Measurements from ENCODE around the gene SNRNP70. TPM values are rescaled to one million over a fixed set of nuclear protein-coding genes. Genes with fewer than 3 reads are reported as not detected.
A peak's percentile ranks its signal among the peaks of the same experiment; 100 is the strongest.

SNRNP70 gene
- total RNA-seq, 2 experiments from 2014 or later, result 177 to 193 TPM

DNA sequence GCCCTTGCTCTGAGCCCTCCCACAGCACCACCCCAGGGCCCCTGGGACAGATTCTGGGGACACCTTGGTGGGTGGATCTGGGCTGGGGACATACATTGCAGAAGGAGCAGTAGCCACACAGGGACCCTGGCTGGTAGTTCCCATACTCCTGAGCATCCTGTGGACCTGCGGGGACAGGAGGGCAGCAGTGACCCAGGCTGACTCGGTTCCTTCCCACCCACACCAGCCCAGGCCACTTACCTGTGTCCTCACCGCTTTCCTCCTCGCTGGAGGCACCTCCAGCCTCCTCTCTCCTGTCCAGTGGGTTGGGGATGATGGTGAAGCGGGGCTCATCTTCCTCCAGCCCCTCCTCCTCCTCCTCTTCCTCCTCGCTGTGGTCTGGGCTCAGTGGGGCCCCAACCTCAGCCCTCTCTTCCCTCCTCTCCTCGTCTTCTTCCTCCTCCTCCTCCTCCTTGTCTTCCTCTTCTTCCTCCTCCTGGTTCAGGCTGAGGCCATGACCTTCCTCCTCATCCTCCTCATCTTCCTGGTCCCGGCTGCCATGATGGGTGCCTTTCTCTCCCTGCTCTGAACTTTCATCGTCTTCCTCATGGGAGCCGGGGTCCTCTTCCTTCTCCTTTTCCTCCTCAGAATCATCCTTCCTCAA is 68.0 kb downstream of the SNRNP70 start:
- DNase-seq (no peak), ATAC-seq (no peak)
- H3K4me3 Mint-ChIP-seq, result no peak overlapping the region

DNA sequence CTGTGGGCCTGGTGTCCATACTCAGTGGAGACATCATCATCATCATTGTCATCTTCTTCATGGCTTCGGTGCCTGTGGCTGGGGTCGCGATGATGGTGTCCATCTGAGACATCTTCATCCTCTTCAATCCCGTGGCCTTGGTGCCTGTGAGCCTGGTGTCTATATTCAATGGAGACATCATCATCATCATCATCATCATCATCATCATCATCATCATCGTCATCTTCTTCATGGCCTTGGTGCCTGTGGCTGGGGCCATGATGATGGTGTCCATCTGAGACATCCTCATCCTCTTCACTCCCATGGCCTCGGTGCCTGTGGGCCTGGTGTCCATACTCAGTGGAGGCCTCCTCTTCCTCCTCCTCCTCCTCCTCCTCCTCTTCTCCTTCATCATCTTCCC is 69.0 kb downstream of the SNRNP70 start:
- no peak for DNase-seq
- POLR2A ChIA-PET, result no interaction called here
- Mint-ChIP-seq H3K4me1 (ENCODE audit: low read depth) (peaks cover 32% of the 10 kb centered on the region), H3K27ac (no peak overlapping the region), H3K9me3 (ENCODE audit: insufficient read depth) (peaks cover 4% of the 10 kb centered on the region), H3K27me3 (ENCODE audit: low read depth) (peaks cover 61% of the 10 kb centered on the region), H3K4me3 (no peak overlapping the region), H3K36me3 (ENCODE audit: low read depth) (no peaks in the 10 kb centered on the region)
- ATAC-seq, result no peak
- CTCF ChIA-PET, result interaction anchor here (1.5 kb wide), 1 partner anchor 45 kb away, joined by 4 read pairs; no protein-coding TSS in a partner anchor

More for the DNA sequence above, 68.0 kb downstream of the SNRNP70 start:
- H3K27me3 Mint-ChIP-seq (ENCODE audit: low read depth), result peaks cover 66% of the 10 kb centered on the region
- ChIA-PET POLR2A (no interaction called here), CTCF (no interaction called here)
- peaks cover 4% of the 10 kb centered on the region for H3K9me3 Mint-ChIP-seq (ENCODE audit: insufficient read depth)
- H3K4me1 Mint-ChIP-seq (ENCODE audit: low read depth), result peaks cover 35% of the 10 kb centered on the region
- H3K27ac Mint-ChIP-seq, result no peak overlapping the region
- H3K36me3 Mint-ChIP-seq (ENCODE audit: low read depth), result no peaks in the 10 kb centered on the region

DNA sequence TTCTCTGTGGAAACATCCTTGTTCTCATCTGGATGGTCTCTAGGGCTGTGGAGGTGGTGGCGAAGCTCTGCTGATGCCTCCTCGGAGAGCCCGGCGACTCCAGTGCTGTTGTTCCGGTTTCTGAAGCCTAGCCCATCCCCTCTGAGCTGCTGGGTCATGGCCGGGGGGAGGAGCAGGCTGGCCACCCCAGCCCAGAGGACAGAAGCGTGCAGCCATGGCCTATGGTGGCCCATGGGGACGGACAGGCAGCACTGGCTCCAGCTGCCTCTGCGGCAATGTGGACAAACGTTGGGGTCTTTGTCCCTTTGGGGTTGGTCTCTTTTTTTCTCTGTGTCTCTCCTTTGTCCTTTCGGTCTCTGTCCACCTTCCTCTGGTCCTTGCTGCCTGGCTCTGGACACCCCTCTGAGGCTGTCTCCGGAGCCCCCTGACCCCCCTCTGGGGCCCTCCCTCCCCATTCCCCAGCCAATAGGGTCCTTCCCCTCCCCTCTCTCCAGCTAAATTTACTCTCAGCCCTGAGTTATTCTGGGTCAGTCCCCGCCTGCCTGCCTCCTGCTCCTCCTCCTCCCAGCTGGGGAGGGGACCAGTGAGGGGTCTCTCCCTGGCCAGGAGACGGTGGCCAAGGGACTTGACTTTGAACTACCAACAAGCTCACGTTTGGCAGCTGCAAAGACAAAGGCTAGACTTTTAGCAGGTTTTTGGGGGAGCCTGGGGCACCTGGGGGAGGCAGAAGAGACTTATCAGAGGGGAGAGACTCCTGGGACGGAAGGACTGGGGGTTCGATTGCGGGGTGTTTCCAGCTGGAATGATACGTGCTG is 70.0 kb downstream of the SNRNP70 start, which contains the start of gene HRC:
HRC (minus strand) TSS at position 392 of the 815 bp plus-strand sequence; CDS start at position 233, 159 bp downstream.
- no peak for ATAC-seq
- Mint-ChIP-seq H3K27me3 (ENCODE audit: low read depth) (peaks cover 59% of the 10 kb centered on the region), H3K9me3 (ENCODE audit: insufficient read depth) (peaks cover 4% of the 10 kb centered on the region), H3K27ac (no peak within 1 kb of the TSS), H3K36me3 (ENCODE audit: low read depth) (no peaks in the 10 kb centered on the region), H3K4me1 (ENCODE audit: low read depth) (peaks cover 23% of the 10 kb centered on the region), H3K4me3 (no peak within 1 kb of the TSS)
- no peak for DNase-seq
- POLR2A ChIA-PET, result interaction anchor here (0.6 kb wide), 1 partner anchor 12 kb away, joined by 3 read pairs; no protein-coding TSS in a partner anchor
- CTCF ChIA-PET, result interaction anchor here (1.5 kb wide), 1 partner anchor 44 kb away, joined by 4 read pairs; no protein-coding TSS in a partner anchor

DNA sequence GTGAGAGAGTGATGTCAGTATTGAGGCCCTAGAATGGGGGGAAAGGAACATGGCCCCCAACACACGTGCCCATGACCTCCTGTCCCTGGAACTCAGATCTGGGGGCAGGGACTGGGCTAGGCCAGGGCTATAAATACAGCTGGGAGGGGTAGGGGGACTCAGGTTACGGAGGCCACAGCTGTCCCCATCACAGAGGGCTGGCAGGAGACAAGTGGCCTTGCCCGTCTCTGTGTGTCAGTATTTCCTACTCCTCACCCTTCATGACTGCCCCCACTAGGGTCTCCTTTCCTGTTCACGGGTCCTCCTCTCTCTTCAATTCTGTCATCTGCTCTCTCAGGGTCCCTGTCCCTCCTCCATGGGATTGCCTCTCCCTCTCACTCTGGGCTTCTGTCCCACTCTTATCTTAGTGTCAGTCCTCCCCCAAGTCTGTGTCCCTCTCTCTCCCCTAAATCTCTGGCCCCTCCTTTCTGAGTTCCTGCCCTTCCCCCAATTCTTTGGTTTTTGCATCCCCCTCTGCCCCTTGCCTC is 70.6 kb downstream of the SNRNP70 start:
- Mint-ChIP-seq H3K9me3 (ENCODE audit: insufficient read depth) (peaks cover 4% of the 10 kb centered on the region), H3K36me3 (ENCODE audit: low read depth) (no peaks in the 10 kb centered on the region), H3K4me3 (no peak overlapping the region), H3K4me1 (ENCODE audit: low read depth) (peaks cover 20% of the 10 kb centered on the region), H3K27me3 (ENCODE audit: low read depth) (peaks cover 58% of the 10 kb centered on the region), H3K27ac (no peak overlapping the region)
- no peak for ATAC-seq
- DNase-seq, result no peak
- POLR2A ChIA-PET, result interaction anchor here (0.6 kb wide), 1 partner anchor 13 kb away, joined by 3 read pairs; no protein-coding TSS in a partner anchor
- CTCF ChIA-PET, result interaction anchor here (1.5 kb wide), 1 partner anchor 43 kb away, joined by 4 read pairs; no protein-coding TSS in a partner anchor

DNA sequence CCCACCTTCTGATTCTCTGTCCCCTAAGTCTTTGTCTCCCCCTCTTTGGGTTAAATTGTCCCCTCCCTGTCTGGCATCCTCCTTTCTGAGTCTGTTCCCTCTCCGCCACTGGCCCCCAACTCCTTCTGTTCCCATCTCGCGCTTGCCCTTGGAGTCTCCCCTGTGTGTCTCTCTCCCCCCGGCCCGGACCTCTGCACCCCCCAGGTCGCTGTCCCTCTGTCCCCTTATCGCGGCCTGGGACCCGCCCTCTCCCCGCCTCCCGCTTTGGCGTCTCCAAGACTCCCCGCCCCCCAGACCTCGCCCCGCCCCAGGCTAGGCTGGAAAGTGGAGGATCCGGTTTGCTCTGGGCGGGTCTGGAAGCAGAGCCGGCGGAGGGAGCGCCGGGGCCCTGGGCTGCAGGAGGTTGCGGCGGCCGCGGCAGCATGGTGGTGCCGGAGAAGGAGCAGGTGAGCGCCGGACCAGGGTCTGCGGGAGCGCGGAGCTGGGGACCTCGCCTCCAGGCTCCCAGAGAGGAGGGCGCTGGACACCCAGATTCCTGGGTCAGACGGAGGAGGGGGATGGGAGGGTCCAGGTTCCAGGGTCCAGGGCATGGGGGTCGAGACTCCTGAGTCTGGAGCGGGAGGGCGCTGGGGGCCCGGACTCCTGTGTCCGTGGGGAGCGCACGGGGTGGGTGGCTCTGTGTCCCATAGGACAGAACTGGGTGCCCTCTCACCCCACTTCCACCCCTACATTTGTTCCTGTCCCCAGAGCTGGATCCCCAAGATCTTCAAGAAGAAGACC is 72.4 kb downstream of the SNRNP70 start, which contains the start of gene TRPM4:
TRPM4 (plus strand) TSS at position 348 of the 780 bp plus-strand sequence; CDS start at position 423, 75 bp downstream.
- ATAC-seq (peak; percentile 75), DNase-seq (peak; percentile 64)
- H3K4me3 Mint-ChIP-seq, result no peak within 1 kb of the TSS
- H3K9me3 Mint-ChIP-seq (ENCODE audit: insufficient read depth), result no peaks in the 10 kb centered on the region
- no peaks in the 10 kb centered on the region for H3K36me3 Mint-ChIP-seq (ENCODE audit: low read depth)
- H3K27me3 Mint-ChIP-seq (ENCODE audit: low read depth), result peaks cover 47% of the 10 kb centered on the region
- peaks cover 9% of the 10 kb centered on the region for H3K4me1 Mint-ChIP-seq (ENCODE audit: low read depth)
- POLR2A ChIA-PET, result no interaction called here
- no peak within 1 kb of the TSS for H3K27ac Mint-ChIP-seq
- CTCF ChIA-PET, result no interaction called here

Other genes starting within 250 kb of the SNRNP70 start
- 1 to 10 TPM in 1 of 2 experiments, under 1 TPM in 1; 0.89 to 1.1 TPM for gene HSD17B14, start 249.0 kb upstream of the SNRNP70 start, total RNA-seq
- 1 to 10 TPM; 4.4 to 4.6 TPM for gene PLEKHA4, start 216.8 kb upstream of the SNRNP70 start, total RNA-seq
- gene PPP1R15A, start 213.0 kb upstream of the SNRNP70 start, total RNA-seq, result 100 to 1,000 TPM; 104 to 124 TPM
- not detected for gene TULP2, start 186.7 kb upstream of the SNRNP70 start, total RNA-seq
- 100 to 1,000 TPM; 229 to 236 TPM for gene NUCB1, start 185.1 kb upstream of the SNRNP70 start, total RNA-seq
- 1 to 10 TPM; 1.6 to 1.9 TPM for gene DHDH, start 151.8 kb upstream of the SNRNP70 start, total RNA-seq
- 100 to 1,000 TPM; 336 to 350 TPM for gene BAX, start 130.6 kb upstream of the SNRNP70 start, total RNA-seq
- gene FTL, start 120.1 kb upstream of the SNRNP70 start, total RNA-seq, result 1,000 to 10,000 TPM in 1 of 2 experiments, 100 to 1,000 TPM in 1; 971 to 1,027 TPM
- gene GYS1, start 92.1 kb upstream of the SNRNP70 start, total RNA-seq, result 10 to 100 TPM; 54.7 to 57.9 TPM
- 100 to 1,000 TPM; 105 to 106 TPM for gene RUVBL2, start 91.6 kb upstream of the SNRNP70 start, total RNA-seq
- gene LHB, start 68.4 kb upstream of the SNRNP70 start, total RNA-seq, result not detected
- not detected for gene CGB3, start 61.1 kb upstream of the SNRNP70 start, total RNA-seq
- gene CGB2, start 53.6 kb upstream of the SNRNP70 start, total RNA-seq, result not detected
- not detected for gene CGB1, start 48.6 kb upstream of the SNRNP70 start, total RNA-seq
- not detected for gene CGB5, start 41.6 kb upstream of the SNRNP70 start, total RNA-seq
- not detected for gene CGB8, start 36.3 kb upstream of the SNRNP70 start, total RNA-seq
- not detected for gene CGB7, start 27.7 kb upstream of the SNRNP70 start, total RNA-seq
- gene NTF4, start 20.6 kb upstream of the SNRNP70 start, total RNA-seq, result not detected
- not detected for gene KCNA7, start 12.8 kb upstream of the SNRNP70 start, total RNA-seq
- gene LIN7B, start 28.9 kb downstream of the SNRNP70 start, total RNA-seq, result 1 to 10 TPM; 3.7 to 6.3 TPM
- gene C19orf73, start 33.7 kb downstream of the SNRNP70 start, total RNA-seq, result 1 to 10 TPM in 1 of 2 experiments, under 1 TPM in 1; 0.92 to 1.0 TPM
- 1 to 10 TPM; 1.8 to 2.2 TPM for gene PPFIA3, start 34.1 kb downstream of the SNRNP70 start, total RNA-seq
- not detected for gene HRC, start 69.9 kb downstream of the SNRNP70 start, total RNA-seq
- gene TRPM4, start 72.3 kb downstream of the SNRNP70 start, total RNA-seq, result not detected
- gene SLC6A16, start 239.7 kb downstream of the SNRNP70 start, total RNA-seq, result 1 to 10 TPM; 3.4 to 3.5 TPM
- 100 to 1,000 TPM; 162 to 176 TPM for gene CD37, start 250.0 kb downstream of the SNRNP70 start, total RNA-seq